ENCODE data around the gene KCNIP4.

Gene KCNIP4

DNA sequence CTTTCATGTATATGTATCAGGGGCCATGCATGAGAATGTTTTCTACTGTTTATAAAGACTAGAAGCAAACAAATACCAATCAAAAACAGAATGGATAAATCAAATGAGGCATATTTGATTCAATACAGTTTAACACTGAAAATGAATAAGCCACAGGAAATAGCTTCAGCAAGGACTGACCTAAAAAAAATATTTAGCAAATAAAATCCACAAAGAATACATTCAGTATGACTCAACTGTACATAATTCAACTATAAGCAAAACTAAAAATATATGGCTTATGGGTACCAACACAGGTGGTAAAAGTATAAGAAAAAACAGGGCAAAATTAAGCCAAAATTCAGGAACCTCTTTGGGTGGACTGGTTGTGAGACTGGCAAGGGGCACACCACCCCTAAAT, 112.9 kb downstream of the KCNIP4 start:
- DNase-seq, result no peak

DNA sequence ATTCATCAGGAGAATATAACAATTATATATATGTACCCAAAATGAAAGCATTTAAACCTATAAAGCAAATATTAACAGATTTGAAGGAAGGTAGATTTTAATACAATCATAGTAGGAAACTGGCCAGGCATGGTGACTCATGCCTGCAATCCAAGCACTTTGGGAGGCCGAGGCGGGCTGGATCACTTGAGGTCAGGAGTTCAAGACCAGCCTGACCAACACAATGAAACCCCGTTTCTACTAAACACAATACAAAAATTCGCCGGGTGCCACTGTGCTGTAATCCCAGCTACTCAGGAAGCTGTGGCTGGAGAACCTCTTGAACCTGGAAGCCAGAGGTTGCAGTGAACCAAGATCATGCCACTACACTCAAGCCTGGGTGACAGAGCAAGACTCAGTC, 118.3 kb downstream of the KCNIP4 start:
- DNase-seq, result no peak

DNA sequence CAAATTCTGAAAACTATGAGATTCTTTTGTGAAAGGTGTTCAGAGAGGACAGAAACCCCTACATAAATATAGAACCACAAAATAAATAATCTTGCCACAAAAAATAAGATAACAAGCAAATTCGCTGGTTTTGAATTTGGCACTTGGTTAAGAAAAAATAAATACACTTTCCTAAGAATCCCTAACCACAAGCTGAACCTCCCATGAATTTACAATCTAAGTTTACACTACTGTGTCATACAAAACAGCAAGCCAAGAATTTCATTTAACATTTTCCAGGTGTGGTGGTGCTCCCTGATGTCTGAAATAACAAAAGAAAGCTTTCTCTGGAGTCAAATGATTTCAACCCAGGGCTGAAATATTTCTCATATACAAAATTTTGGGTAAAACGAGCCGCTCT, 121.0 kb downstream of the KCNIP4 start:
- DNase-seq, result no peak

DNA sequence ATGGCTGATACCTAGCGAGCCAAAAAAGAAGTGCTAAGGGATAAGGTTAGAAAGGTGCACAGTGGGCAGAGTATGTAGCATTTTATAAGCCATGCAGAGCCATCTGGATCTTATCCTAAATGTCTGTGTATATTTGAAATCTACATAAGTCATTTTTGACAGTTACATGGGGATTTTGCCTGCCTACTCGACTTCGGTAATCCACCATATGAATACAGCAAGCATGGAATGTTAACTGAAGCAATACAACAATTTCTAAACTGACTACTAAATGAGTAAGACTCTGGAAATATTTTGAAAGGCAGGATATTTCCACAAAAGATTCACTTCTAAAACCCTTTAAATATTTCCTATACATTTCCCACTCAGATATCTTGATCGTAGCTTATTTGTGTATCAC, 122.5 kb downstream of the KCNIP4 start:
- DNase-seq, result no peak

DNA sequence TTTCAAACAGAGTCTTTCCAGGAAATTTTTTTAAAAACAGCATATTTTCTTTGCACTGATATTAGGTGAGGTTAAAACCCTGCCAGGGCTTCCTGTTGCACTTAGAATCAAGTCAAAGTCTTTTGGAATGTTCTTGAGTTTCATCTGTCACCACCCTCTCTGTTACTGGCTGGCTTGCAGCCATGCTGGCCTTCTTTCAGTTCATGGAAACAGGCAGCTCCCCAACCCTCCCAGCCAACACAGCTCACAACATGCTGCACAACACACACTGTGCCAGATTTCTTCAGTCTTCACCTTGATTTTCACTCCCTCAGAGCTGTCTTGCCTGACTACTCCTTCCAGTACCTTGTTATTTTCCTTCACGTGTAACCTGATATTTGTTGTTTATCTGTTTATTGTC, 129.5 kb downstream of the KCNIP4 start:
- DNase-seq, result no peak

DNA sequence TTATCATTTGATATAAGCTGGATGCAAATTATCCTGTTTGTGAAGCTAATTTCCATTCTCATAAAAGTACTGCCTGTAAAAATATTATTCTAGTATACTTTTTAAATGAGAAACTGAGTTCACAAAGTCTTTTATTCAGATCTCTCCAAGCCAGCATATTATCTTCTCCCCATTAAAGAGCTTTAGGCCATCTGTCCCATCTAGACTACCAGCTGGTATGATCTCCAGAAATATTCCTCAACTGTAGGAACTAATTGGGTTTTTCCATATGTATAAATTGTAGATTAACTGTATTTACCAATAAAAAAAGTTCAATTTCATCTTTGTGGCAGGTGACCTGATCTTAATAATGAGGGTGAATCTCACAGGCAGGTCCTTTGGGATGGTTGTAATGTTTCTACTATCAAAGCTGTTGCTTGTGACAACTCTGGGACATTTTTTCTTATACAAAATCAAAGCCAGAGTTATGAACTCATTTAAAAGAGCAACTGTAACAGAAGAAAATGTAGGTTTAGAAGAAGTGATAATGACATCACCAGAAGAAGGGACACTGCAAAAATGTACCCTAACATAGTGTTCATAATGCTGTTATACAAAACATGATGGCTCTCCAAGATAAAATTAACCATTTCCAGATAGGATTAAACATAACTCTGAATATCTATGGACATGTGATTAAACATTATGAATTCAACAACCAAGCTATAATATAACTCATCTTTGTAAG, 132.8 kb downstream of the KCNIP4 start:
- DNase-seq, result no peak

DNA sequence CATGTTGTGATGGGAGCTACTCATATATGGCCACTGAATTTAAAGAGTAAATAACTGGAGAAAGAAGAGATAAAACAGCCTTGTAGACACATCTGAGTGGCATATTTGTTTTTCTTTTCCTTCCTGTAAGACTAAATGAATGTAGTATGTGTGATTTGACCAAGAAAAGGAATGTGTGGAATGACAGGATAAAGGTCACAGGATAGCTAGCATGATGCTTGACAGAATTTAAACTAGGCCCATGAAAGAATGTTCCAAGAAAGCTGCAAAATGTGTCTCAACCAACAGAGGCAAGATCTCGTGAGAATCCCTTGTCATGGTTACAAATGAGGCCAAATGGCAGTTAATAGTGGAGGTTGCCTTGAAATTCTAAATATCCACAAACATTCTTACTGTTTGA, 137.0 kb downstream of the KCNIP4 start:
- no peak for DNase-seq

DNA sequence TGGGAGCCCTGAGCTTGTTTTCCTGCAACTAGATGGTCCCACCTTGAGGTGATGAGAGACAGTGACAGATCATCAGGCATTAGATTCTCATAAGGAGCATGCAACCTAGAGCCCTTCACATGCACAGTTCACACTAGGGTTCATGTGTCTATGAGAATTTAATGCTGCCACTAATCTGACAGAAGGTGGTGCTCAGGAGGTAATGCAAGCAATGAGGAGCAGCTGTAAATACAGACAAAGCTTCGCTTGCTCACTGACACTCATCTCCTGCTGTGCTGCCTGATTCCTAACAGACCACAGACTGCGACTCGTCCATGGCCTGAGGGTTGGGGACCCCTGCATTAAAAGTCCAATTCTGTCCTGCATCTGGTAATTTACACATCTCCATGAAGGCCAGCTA, 141.6 kb downstream of the KCNIP4 start:
- no peak for DNase-seq

DNA sequence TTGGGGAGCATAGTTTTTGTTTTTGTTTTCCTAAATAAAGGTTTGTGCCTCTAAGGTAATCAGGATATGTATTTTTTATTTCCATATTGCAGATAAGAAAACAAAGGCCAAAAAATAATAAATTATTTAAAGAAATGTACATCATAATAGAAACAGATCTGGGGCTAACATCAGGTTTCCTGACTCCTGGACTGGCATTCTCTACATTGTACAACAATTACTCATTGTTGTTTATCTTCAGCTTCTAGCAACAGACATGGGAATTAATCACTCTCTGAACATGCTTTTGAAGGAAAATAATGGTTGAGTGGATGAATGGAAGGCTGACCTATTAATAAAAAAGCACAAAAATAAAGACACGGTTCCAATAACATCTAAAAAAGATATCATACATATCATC, 146.2 kb downstream of the KCNIP4 start:
- no peak for DNase-seq

DNA sequence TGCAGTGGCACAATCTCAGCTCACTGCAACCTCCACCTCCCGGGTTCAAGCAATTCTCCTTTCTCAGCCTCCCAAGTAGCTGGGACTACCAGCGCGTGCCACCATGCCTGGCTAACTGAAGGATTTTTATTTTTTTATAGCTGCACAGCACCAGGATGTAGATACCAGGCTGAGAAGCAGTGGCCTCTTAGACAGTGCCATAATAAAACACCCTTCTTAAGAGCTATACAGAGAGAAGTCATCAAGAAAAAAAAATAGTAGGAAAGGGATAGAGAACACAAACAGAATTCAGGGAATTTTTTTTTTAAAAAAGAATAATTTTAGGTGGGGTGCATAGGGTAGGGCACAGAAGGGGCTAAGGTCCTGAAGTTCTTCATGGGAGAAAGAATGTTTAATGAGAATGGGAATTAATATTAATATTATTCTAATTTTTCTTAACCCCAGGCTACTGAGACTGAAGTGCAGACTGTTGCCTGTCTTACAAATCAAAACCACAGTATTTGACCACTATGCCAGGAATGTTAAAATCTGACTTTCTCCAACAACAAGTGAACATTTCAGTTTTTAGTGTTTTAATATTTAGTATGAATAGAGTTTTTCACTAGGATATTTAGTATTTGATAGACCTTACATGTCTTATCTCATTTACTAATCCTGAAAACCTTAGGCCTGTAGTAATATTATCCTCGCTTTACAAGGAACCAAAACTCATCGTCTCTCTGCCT, 146.7 kb downstream of the KCNIP4 start:
- DNase-seq, result no peak

DNA sequence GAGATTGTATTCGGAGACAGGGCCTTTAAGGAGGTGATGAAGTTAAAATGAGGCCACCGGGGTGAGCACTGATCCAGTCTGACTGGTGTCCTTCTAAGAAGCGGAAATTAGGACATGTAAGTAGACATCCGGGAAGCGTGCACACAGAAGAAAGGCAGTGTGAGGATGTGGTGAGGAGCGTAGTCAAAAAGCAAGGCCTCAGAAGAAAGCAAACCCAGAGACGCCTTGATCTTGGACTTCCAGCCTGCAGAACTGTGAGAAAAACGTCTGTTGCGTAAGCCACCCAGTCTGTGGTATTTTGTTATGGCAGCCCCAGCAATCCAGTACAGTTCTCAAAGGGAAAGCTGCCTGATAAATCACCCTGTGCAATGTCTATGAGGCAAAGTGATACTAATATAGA, 153.5 kb downstream of the KCNIP4 start:
- DNase-seq, result no peak

DNA sequence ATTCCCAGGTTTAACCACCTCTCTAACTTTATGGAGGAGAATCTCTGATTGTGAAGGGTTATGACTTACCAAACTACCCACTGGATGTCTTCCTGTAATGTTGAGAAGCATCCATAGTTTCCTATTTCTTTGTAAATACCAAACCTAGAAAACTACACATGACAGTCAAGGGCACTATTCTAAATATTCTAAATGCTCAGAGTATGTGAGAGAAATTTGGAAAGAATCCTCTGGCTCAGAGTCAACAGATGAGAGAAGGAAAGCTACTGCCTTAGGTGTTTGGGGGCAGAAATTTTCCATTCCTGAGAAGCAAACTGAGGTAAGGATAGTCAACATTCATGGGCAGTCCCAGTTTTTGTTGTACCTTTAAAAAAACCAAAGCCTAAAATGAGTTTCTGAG, 155.8 kb downstream of the KCNIP4 start:
- no peak for DNase-seq

DNA sequence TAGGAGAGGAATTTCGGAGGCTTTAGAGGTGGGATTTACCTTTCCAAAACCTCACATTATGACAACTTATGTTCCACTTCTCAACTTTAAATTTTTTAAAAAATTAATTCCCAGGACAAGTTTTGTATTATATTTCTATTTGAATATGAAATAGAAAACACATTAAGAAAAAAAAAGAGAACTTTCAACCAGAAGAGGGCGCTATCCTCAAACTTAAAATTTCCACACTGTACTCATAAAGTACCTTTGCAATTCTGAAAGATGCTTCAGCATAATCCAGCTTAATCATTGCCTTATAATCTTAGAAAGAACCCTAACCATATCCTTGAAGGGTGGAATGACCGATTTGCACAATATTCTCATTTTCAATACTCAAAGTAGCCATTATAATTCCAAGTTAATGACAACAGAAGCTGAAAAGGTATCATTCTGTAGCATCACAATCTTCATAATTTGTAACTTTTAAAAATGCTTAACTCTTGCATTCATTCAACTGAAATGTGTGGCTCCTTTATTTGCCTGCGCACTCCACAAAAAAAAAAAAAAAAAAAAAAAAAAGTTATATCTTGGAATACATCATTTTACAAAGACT, 158.0 kb downstream of the KCNIP4 start:
- no peak for DNase-seq

DNA sequence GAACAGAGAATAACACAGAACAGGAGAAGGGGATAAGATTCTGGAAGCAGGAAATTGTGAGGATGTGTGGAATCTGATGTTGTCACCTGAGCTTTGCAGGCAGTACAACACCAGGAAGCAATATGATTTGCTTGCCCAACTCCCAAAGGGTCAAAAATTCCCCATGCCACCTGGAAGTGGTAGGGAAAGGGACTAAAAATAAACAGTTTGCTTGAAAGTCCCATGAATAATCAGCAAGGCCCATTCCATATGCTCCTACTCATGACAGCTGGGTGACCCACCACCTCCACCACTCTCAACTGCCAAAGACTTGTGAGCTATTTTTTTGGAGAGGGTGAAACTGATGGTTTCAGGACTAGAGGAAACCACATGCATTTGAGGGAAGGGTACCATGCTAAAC, 168.4 kb downstream of the KCNIP4 start:
- DNase-seq, result no peak

DNA sequence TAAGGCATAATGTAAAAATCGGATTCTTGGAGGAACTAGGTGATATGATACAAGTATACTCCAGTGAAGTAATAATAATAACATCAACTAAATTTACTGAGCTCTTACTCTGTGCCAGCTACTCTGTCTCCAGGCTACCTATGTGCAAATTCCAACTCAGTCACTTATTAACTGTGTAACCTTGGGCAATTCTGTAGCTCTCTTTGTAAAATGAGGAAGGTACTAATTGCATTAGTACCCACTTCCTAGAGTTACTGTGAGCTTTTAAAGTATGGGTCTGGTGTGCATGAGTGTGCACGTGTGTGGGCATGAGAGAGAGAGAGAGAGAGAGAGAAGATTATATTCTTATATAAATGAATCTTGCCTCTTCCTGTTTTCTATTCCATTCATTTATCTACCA, 169.9 kb downstream of the KCNIP4 start:
- DNase-seq, result no peak

DNA sequence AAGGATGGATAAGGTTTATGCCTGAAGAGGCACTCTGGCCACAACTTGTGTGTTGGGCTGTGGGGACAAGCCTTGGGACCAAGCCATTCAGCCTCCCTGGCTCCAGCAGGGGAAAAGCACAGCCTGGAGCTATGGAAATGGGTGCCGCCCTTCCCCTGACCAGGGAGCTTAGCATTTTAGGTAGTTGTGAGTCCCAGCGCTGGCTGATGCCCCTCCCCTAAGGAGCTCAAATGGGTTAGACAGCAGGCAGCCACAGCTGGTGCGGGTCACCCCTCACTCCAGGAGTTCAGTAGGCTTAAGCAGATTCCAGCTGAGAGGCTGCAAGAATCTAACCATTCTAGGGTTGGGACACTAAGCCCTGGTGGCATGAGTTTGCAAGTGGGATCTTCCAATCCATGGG, 172.9 kb downstream of the KCNIP4 start:
- DNase-seq, result no peak

DNA sequence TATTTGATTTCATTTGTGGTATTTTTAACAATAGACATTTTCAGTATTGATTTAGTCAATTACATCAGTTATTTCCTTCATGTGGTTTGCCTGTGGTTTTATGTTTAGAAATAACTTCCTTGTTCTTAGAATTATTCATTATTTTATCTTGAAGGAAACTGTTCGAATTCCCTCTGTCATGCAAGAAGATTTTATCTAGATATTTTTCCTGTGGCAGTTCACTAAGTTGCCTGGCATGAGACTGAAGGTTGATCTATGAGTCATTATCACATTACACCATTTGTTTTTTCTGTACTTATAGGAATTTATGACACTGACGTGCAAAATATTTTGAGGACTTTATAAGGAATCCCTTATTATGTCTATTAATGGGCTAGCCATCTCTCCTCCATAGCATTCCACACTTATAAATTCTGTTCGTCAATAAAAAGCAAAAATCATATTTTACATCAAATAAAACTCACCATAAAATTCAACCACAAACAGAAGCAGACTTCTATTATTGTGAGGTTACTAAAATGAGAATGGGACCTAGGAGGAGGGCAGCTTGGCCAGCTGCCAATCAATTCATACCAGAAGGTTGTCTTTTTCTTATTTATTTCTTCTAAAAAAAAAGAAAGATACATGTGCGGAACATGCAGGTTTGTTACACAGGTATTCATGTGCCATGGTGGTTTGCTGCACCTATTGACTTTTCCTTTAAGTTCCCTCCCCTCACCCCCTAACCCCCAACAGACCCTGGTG, 179.0 kb downstream of the KCNIP4 start:
- DNase-seq, result no peak

DNA sequence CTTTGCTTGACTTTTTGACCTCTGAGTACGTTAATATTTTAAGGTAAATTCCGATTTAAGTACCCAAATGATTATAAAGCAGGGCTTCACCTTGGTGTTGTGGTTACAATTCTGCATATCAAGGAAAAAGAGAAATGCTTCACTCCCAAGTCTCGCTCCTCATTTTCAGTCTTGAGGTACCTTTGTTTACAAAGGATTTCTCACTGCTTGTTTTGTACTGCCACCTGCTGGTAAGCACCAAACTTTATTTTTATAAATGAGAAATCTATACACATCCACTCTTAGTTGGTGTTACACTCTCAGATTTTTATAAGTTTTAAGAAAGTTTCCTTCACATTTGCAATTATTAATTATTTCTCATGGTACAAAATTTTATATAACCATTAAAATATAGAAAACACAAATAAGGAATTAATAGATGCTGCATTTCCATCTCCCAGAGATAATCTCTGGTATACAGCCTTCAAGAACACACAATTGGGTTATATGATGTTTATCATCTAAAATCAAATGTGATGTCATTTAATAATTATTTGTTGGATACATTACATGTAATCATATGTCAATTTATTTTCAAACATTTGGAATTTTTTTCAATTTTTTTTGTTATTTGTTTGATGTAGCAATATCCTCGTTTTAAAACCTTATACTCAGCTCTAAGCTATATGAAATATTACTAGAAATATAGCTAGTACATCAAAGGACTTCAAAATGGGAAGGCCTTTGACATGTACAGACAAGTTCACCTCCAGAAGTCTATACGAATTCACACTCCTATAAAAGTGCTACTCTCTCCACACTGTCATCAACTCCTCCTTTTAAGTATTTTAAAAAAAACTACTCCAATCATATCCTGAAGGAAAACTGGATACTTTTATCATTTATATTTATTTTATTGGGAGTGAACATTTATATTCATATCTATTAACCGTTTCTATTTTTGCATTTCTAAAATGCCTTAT, 179.9 kb downstream of the KCNIP4 start:
- DNase-seq, result no peak

DNA sequence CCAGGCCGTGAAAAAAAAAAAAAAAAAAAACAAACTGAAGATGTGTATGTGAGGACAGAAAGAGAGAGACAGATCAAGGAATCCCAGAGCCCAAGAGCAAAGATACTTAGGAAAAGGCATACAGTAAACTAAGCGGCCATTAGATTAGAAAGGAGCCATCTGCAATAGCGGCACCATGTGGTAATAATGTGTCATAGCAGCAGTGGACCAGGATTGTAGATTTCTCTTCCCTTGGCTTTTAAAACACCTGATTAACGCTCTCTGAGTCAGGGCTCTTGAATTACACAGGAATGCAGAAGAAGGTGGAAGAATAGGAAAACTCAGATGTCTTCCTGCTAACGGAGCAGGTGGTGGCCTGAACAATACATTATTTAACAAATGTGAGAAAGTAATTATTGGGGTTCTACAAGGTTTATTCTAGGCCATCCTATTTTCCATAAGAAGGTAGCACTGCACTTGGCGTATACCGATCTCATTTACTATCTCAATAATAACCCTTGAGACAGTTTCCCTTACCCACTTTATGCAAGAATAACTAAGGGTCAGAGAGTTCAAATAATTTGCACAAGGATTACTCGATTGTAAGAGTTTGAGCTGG, 182.7 kb downstream of the KCNIP4 start:
- DNase-seq, result no peak

DNA sequence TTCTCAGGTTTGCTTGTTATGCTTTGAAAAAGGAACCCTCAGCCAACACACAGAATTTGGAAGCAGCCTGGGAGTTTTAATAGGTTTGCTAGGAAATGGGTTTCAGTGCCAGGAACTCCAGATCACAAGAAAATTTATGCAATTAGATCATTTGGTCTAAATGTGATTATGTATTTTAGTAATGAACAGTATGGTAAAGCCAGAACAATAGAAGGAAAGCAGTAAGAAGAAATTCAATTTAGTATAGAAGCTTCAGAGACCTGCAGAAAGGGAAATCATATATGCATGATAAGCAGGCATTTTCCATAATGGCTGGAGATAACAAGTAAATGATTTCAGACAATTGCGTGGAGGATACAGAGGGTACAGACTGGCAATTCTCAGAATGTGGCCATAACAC, 184.7 kb downstream of the KCNIP4 start:
- no peak for DNase-seq

DNA sequence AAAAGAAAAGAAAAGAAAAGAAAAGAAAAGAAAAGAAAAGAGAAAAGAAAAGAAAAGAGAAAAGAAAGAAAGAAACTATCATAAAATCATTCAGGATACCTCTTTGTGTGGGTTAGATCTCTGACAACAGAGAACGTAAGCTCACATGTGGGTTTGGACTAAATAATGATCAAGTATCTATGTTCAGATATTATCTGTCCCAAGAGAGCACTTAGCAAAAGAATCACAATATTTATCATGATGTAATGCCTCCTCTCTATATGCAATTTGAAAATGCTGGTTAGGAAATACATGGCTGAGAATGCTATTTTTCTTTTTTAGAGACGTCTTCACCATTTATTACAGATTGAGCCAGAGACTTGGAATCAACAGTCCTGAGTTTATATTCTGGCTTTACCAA, 191.3 kb downstream of the KCNIP4 start:
- no peak for DNase-seq
